ENCODE measurements around the gene ABHD8.

The ABHD8 gene

GRCh38 chr19:17333611-17334413 is 30.6 kb upstream of the ABHD8 start:
- in situ Hi-C loops (cut with MboI; ENCODE audit: low sequenced_read_pairs) = no loop called here

GRCh38 chr19:17332677-17333581 is 29.7 kb upstream of the ABHD8 start:
- in situ Hi-C loops (cut with MboI; ENCODE audit: low sequenced_read_pairs) = no loop called here

- in situ Hi-C loops (cut with MboI; ENCODE audit: low sequenced_read_pairs) = no loop called here
Observed at GRCh38 chr19:17332360-17332676, 29.1 kb upstream of the ABHD8 start.

- in situ Hi-C loops (cut with MboI; ENCODE audit: low sequenced_read_pairs) = no loop called here
Observed at GRCh38 chr19:17331045-17331558, 27.9 kb upstream of the ABHD8 start.

- in situ Hi-C loops (cut with MboI; ENCODE audit: low sequenced_read_pairs) = no loop called here
Observed at GRCh38 chr19:17330262-17331044, 27.2 kb upstream of the ABHD8 start.

GRCh38 chr19:17329366-17330261 is 26.4 kb upstream of the ABHD8 start:
- in situ Hi-C loops (cut with MboI; ENCODE audit: low sequenced_read_pairs) = no loop called here

- in situ Hi-C loops (cut with MboI; ENCODE audit: low sequenced_read_pairs) = no loop called here
Observed at GRCh38 chr19:17328517-17329365, 25.5 kb upstream of the ABHD8 start.

- in situ Hi-C loops (cut with MboI; ENCODE audit: low sequenced_read_pairs) = no loop called here
Observed at GRCh38 chr19:17327654-17328516, 24.7 kb upstream of the ABHD8 start.

GRCh38 chr19:17327068-17327653 is 23.9 kb upstream of the ABHD8 start:
- in situ Hi-C loops (cut with MboI; ENCODE audit: low sequenced_read_pairs) = no loop called here

- in situ Hi-C loops (cut with MboI; ENCODE audit: low sequenced_read_pairs) = no loop called here
Observed at GRCh38 chr19:17326595-17326966, 23.4 kb upstream of the ABHD8 start.

- in situ Hi-C loops (cut with MboI; ENCODE audit: low sequenced_read_pairs) = no loop called here
Observed at GRCh38 chr19:17325881-17326594, 22.8 kb upstream of the ABHD8 start.

- in situ Hi-C loops (cut with MboI; ENCODE audit: low sequenced_read_pairs) = no loop called here
Observed at GRCh38 chr19:17325133-17325532, 21.9 kb upstream of the ABHD8 start.

- in situ Hi-C loops (cut with MboI; ENCODE audit: low sequenced_read_pairs) = no loop called here
Observed at GRCh38 chr19:17324357-17325114, 21.3 kb upstream of the ABHD8 start.

- in situ Hi-C loops (cut with MboI; ENCODE audit: low sequenced_read_pairs) = no loop called here
Observed at GRCh38 chr19:17323964-17324332, 20.7 kb upstream of the ABHD8 start.

- in situ Hi-C loops (cut with MboI; ENCODE audit: low sequenced_read_pairs) = no loop called here
Observed at GRCh38 chr19:17323300-17323963, 20.2 kb upstream of the ABHD8 start.

- in situ Hi-C loops (cut with MboI; ENCODE audit: low sequenced_read_pairs) = no loop called here
Observed at GRCh38 chr19:17322854-17323253, 19.6 kb upstream of the ABHD8 start.
